Neural progenitor cell (in vitro differentiated cells): ENCODE measurements around the gene TAGLN.

Experiments used
- EZH2 ChIP-seq: fragments of 200-600 bp; sonication (generic); IDR thresholded peaks from 2 replicates; pipeline ENCODE4 v1.6.1; 2017; ENCODE audit warnings: antibody characterized with exemption, mild to moderate bottlenecking, moderate library complexity
- TF ChIP-seq, protein P1 (sequence below): fragments of 200-600 bp; sonication (generic); IDR thresholded peaks from 2 replicates; pipeline ENCODE4 v1.5.1; 2017; ENCODE audit warnings: antibody characterized with exemption, mild to moderate bottlenecking

DNA sequence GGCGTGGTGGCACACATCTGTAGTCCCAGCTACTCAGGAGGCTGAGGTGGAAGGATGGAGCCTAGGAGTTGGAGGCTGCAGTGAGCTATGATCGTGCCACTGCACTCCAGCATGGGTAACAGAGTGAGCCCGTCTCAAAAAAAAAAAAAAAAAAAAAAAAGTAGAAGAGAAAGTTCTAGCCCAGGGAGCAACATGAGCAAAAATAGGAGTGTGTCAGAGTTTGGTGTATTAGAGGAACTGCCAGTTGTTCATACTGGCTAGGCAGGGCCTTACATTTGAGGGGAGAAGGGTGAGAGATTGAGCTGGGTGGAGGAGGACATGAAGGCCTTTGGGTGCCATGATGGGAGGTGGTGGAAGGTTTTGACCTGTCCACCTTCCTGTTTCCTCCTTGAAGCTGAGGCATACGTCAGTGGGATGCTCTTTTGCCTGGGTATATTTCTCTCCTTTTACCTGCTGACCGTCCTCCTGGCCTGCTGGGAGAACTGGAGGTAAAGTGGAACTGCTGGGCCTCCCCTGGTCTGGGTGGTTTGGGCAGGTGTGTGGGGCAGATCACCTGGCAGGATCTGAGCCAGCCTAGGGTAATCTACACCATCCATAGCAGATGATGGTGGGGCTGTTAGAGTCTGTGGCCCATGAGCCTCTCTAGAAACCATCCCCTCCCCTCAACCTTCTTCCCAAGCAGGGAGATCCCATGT is 13.3 kb upstream of the TAGLN start:
- TF ChIP-seq EZH2 = no peak
- TF ChIP-seq, protein P1, sequence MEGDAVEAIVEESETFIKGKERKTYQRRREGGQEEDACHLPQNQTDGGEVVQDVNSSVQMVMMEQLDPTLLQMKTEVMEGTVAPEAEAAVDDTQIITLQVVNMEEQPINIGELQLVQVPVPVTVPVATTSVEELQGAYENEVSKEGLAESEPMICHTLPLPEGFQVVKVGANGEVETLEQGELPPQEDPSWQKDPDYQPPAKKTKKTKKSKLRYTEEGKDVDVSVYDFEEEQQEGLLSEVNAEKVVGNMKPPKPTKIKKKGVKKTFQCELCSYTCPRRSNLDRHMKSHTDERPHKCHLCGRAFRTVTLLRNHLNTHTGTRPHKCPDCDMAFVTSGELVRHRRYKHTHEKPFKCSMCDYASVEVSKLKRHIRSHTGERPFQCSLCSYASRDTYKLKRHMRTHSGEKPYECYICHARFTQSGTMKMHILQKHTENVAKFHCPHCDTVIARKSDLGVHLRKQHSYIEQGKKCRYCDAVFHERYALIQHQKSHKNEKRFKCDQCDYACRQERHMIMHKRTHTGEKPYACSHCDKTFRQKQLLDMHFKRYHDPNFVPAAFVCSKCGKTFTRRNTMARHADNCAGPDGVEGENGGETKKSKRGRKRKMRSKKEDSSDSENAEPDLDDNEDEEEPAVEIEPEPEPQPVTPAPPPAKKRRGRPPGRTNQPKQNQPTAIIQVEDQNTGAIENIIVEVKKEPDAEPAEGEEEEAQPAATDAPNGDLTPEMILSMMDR = no peak
